Left renal pelvis (tissue), 4 donors: ENCODE data around the gene LZTFL1. TPM values are rescaled to one million over a fixed set of nuclear protein-coding genes. Genes with fewer than 3 reads are reported as not detected.
"Not testable (repeated sequence)": the region's sequence is repeated elsewhere in the genome, so short reads cannot be mapped to it uniquely, and the experiment has no call there.

Experiments used
- DNase-seq, 4 donors: peaks; one replicate each; pipeline ENCODE4 v3.0.0-alpha.2; 2013; ENCODE audit warnings: low read depth in 4 of 4, low spot score in 3 of 4
- polyA plus RNA-seq, 4 donors: library from polyadenylated mRNA; unstranded; fragments of 120-200 nt; gene quantifications; one replicate each; pipeline ENCODE4 v1.2.1, GENCODE V29; 2013; ENCODE audit not compliant: insufficient read length in 4 of 4

The LZTFL1 gene
- polyA plus RNA-seq, 4 donors: 37.1 to 72.5 (median 62.3) TPM

DNA sequence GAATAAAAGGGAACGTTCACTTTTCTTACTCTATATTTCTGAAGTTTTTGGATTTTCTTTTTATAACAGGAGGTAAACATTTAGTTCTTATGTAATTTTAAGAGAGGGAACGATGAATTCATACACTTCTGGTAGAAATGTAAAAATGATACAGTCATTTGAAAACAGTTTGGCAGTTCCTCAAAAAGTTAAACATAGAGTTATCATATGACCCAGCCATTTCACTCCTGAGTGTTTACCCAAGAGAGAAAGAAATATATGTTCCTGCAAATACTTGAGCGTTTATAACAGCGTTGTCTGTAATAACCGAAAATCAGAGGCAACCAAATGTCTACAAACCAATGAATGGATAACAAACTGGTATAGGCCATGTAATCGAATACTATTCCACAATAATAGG lies 23.6 kb upstream of the LZTFL1 start:
- DNase-seq: no peak

- DNase-seq: no peak
These were observed 23.0 kb upstream of the LZTFL1 start for GRCh38 chr3:45864760-45865519.

- no peak for DNase-seq
These were observed 19.3 kb upstream of the LZTFL1 start for GRCh38 chr3:45861043-45861719.

- DNase-seq: no peak
These were observed 18.6 kb upstream of the LZTFL1 start for GRCh38 chr3:45860481-45860880.

- DNase-seq: no peak
These were observed 17.1 kb upstream of the LZTFL1 start for GRCh38 chr3:45858809-45859543.

DNA sequence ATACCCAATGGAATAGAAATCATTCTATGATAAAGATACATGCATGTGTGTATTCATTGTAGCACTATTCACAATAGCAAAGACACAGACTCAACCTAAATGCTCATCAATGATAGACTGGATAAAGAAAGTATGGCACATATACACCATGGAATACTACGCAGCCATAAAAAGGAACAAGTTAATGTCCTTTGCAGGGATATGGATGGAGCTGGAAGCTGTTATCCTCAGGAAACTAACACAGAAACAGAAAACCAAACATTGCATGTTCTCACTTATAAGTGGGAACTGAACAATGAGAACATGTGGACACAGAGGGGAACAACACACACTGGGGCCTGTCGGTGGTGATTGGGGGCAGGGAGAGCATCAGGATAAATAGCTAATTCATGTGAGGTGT lies 15.1 kb upstream of the LZTFL1 start:
- not testable (repeated sequence) for DNase-seq

- not testable (repeated sequence) for DNase-seq
These were observed 14.4 kb upstream of the LZTFL1 start for GRCh38 chr3:45856323-45856722.

GRCh38 chr3:45852828-45853227 lies 10.9 kb upstream of the LZTFL1 start:
- no peak for DNase-seq

DNA sequence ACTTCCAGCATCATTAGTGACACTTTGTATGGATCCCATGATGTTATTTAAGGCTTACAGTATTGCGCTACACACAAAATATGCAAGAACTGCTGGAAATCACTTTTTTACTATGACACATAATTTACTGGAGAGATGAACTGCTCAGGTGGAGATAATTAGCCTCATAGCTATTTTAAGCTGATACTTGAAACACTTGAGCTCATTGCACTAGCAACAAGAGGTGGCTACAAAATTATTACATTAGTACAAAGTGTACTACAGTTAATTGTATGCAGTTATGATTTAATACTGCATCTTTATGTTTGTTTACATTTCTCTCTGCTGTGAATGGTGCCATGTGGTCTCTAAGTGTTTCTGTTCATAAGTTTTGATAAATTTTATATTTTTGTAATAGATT lies 6.5 kb upstream of the LZTFL1 start:
- no peak for DNase-seq

DNA sequence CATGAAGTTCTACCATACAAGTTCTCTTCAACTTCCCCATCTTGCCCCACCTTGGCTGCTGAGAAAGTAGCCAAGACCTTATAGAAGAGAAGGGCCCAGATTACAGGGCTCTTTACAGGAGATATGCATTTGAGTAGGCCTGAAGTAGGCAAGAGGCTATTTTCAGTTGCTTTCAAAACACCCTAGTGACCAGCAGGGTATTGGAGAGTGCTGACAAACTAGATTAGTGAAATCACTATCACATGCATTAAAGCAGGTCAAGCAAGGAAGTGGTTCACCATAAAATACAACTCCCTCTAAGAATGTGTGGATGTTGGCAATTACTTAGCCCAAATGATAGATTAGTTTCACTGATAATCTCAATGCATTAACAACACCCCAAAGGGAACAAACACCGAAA lies 2.7 kb upstream of the LZTFL1 start:
- no peak for DNase-seq

DNA sequence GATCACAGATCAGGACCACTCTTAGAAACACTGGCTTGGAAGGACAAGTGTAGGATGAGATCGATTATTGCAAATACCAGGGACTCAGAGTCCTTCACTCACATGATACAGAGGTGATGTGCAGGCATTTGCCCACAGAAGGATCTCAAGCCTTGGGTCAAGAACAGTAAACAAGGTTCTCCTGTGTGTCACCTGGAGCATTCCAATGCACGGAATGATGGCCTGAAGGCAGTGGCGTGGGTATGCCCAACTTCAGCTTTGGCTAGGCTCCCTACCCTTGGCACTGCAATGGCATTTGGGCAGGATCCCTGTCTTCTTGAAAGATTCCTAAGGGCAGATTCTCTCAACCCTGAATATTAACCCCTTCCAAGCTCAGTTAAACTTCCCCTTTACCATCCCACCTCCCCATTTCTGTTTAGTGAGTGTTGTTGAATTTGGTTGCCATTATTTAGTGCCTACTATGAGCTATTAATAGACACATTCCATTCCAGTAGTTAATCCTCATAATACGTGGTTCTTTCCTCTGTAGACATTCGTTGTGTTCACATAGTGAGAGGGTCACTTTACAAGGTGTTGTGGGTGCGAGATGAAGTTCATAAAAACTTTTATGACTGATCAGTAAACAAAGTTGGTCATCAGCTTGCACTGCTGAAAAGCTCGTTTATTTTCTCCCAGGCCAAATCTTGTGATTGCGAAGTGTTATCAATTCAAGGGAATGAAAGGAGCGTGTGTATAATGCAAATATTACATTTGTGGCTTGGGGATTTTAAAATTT lies 1.1 kb upstream of the LZTFL1 start:
- DNase-seq: no peak

DNA sequence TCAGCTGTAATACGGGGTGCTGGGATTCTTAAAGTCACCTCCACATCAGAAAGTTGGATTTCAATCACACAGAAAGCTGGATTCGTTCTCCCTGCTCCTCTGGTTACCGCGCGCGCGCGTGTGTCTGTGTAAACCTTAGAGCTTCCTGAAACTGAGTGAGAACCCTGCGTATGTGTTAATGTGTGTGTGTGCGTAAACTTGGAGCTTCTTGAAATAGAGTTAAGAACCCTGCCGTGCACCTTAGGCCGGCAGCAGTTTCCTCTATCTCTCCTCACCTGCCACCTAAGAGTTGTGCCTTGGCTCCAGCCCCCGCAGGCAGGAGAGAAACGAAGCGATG lies 531 bp downstream of the LZTFL1 start:
- DNase-seq: peak in 1 of 4 donors; percentile 2

DNA sequence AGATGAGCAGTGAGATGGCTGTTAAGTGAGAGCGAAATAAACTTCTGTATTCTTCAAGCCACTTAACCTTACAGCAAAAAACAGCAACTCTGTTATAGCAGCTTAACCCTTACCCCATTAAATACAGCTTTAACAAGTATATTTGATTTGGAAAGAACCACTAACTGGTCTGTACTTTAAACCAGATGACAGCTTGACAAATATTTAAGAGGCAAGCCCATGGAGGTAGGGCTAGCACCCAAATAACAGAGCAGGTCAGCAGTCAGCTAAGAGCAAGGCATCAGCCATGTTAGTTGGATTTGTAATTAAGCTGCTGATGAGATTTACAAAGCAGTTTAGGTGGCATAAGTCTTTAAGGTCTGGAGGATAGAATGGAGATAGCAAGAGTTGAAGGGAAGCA lies 3.5 kb downstream of the LZTFL1 start:
- no peak for DNase-seq

DNA sequence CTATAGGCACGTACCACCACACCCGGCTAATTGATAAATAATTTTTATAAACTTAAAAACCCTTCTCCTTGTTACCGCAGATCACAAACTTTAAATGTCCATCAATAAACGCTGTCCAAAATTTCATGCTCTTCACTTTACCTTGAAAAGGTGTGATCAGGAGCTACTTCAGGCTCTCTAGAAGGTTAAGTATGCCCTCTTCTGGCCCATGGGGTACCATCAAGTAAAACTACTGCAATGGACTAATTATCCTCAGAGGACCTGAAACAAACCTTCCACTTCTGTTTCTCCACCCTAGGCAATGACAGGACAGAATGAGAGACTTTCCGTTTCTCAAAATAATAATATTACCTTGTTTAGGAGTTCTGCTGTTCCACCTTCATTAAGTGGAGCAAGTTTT lies 9.2 kb downstream of the LZTFL1 start:
- no peak for DNase-seq

- DNase-seq: no peak
These were observed 11.8 kb downstream of the LZTFL1 start for GRCh38 chr3:45830121-45830520.

- DNase-seq: no peak
These were observed 15.0 kb downstream of the LZTFL1 start for GRCh38 chr3:45826908-45827307.

- no peak for DNase-seq
These were observed 15.6 kb downstream of the LZTFL1 start for GRCh38 chr3:45826321-45826720.

DNA sequence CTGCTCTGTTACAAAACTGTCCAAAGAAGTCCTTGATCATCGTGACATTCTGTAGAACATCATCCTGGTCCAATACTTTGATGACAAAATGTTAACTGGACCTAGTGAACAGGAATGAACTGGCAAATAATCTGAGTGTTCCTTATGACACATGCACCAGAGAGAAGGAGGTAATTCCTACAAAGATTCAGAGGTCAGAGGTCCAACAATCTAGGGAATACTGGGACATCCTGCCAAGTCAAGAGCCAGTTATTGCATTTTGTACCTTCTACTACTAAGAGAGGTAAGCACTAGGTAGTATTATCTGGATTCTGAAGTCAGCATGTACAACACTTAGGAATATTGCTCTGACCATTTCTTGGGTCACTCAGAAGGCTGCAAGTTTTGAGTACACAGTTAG lies 20.8 kb downstream of the LZTFL1 start:
- no peak for DNase-seq

- no peak for DNase-seq
These were observed 22.4 kb downstream of the LZTFL1 start for GRCh38 chr3:45819543-45819942.

GRCh38 chr3:45817831-45818522 lies 23.9 kb downstream of the LZTFL1 start:
- no peak for DNase-seq
